DMS114 treated with DMSO at 0.1 percent for 48 hours (cell line): ENCODE data around the gene NRCAM.
"Not testable (repeated sequence)": the region's sequence is repeated elsewhere in the genome, so short reads cannot be mapped to it uniquely, and the experiment has no call there.

ENCODE experiments used
- DNase-seq: peaks from one replicate; lab custom pipeline; 2025; ENCODE audit not compliant: unreplicated experiment; lab: John Stamatoyannopoulos, UW

The NRCAM gene

GRCh38 chr7:108348913-108349312, 107.3 kb downstream of the NRCAM start:
- no peak for DNase-seq

- no peak for DNase-seq
These were observed 108.6 kb downstream of the NRCAM start for GRCh38 chr7:108347616-108348015.

GRCh38 chr7:108345710-108346336, 110.4 kb downstream of the NRCAM start:
- no peak for DNase-seq

GRCh38 chr7:108340856-108341411, 115.3 kb downstream of the NRCAM start:
- no peak for DNase-seq

- not testable (repeated sequence) for DNase-seq
These were observed 115.8 kb downstream of the NRCAM start for GRCh38 chr7:108340406-108340805.

- no peak for DNase-seq
These were observed 120.8 kb downstream of the NRCAM start for GRCh38 chr7:108335269-108335918.

GRCh38 chr7:108332937-108333336, 123.3 kb downstream of the NRCAM start:
- DNase-seq: no peak

GRCh38 chr7:108331971-108332370, 124.3 kb downstream of the NRCAM start:
- no peak for DNase-seq

GRCh38 chr7:108330227-108330626, 126.0 kb downstream of the NRCAM start:
- DNase-seq: no peak

- DNase-seq: no peak
These were observed 126.7 kb downstream of the NRCAM start for GRCh38 chr7:108329514-108329913.

GRCh38 chr7:108328174-108328651, 128.0 kb downstream of the NRCAM start:
- no peak for DNase-seq

- DNase-seq: no peak
These were observed 128.9 kb downstream of the NRCAM start for GRCh38 chr7:108327353-108327752.

GRCh38 chr7:108326938-108327337, 129.3 kb downstream of the NRCAM start:
- no peak for DNase-seq

GRCh38 chr7:108324053-108325038, 131.9 kb downstream of the NRCAM start:
- DNase-seq: no peak

- DNase-seq: no peak
These were observed 133.1 kb downstream of the NRCAM start for GRCh38 chr7:108322925-108323832.

GRCh38 chr7:108322046-108322445, 134.2 kb downstream of the NRCAM start:
- DNase-seq: no peak

- DNase-seq: no peak
These were observed 134.9 kb downstream of the NRCAM start for GRCh38 chr7:108321359-108321758.

- no peak for DNase-seq
These were observed 139.5 kb downstream of the NRCAM start for GRCh38 chr7:108316708-108317107.

GRCh38 chr7:108314551-108314950, 141.7 kb downstream of the NRCAM start:
- DNase-seq: no peak

GRCh38 chr7:108314049-108314448, 142.2 kb downstream of the NRCAM start:
- no peak for DNase-seq
